ENCODE data around the gene PTPRN2. TPM values are rescaled to one million over a fixed set of nuclear protein-coding genes. Genes with fewer than 3 reads are reported as not detected.

The PTPRN2 gene
- total and polyA plus RNA-seq, 8 donors, result 12.2 to 49.2 (median 31.8) TPM

DNA sequence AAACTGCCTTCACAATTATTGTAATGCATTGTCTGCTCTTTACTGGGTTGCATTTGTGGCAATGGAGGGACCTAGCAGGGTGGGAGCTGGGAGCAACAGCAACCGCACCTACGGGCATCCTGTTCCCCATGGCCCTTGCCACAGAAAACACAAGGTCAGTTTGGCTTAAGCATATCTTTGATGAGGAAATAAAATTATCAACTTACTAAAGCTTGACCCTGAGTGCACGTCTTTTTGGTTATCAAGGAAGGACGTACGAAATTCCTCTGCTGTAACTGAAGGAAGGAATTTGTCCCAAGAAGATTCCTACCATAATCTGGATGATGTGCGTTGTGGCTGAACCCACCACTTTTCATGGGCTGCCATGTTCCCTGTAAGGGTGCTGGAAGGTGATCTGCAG is 19.9 kb upstream of the PTPRN2 start:
- 94 to 95% methylated on average over 6 of the region's 6 CpGs for WGBS, 2 donors
- intact Hi-C loops (cut with DNase I), result no loop called here
- H3K4me1 ChIP-seq, result no peaks in the 10 kb centered on the region
- no peaks in the 10 kb centered on the region for H3K27me3 ChIP-seq
- H3K27ac ChIP-seq, result no peak overlapping the region
- no peak overlapping the region for H3K4me3 ChIP-seq
- FAIRE-seq (no peak), ATAC-seq (no peak), DNase-seq (no peak)
- no peaks in the 10 kb centered on the region for H3K9me3 ChIP-seq
- TF ChIP-seq, protein P1, sequence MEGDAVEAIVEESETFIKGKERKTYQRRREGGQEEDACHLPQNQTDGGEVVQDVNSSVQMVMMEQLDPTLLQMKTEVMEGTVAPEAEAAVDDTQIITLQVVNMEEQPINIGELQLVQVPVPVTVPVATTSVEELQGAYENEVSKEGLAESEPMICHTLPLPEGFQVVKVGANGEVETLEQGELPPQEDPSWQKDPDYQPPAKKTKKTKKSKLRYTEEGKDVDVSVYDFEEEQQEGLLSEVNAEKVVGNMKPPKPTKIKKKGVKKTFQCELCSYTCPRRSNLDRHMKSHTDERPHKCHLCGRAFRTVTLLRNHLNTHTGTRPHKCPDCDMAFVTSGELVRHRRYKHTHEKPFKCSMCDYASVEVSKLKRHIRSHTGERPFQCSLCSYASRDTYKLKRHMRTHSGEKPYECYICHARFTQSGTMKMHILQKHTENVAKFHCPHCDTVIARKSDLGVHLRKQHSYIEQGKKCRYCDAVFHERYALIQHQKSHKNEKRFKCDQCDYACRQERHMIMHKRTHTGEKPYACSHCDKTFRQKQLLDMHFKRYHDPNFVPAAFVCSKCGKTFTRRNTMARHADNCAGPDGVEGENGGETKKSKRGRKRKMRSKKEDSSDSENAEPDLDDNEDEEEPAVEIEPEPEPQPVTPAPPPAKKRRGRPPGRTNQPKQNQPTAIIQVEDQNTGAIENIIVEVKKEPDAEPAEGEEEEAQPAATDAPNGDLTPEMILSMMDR (IDR thresholded peaks at IDR 0.05), result no peak
- H3K36me3 ChIP-seq, result no peaks in the 10 kb centered on the region

DNA sequence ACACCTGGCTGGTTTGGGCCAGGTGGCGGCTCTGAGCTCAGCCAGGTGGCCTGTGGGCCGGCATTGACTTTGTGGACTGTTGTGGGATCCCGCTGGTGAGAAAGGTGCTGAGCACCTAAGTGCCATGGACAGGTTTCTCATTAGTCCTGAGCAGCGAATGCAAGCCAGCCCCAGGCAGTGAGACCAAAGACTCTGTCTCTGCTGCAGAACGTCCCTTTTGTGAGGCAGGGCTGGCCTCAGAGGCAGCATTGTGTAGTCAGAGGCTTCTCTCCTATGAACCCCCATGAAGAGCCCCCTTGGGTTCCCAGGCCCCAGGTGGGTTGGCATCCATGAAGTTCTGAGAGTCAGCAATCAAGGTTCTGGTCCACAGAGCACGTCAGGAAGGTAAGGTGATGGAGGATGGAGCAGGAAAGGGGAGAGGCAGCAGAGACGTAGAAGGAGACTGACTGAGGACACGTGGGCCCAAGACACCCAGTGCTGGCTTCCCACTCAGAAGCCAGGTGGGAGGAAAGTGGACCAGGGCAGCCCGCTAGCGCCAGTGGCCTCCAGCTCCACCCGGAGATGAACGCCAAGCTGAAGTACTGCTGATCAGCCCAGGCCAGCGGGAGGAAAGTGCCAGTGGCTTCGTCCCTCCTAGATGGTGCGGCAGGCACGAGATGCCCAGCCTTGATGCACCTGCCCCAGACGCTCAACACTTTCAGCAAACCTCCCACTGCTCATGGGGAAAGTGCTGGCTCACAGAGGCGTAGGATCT is 19.2 kb upstream of the PTPRN2 start:
- Histone ChIP-seq H3K36me3 (no peaks in the 10 kb centered on the region), H3K4me1 (no peaks in the 10 kb centered on the region), H3K27ac (no peak overlapping the region), H3K9me3 (no peaks in the 10 kb centered on the region), H3K27me3 (no peaks in the 10 kb centered on the region), H3K4me3 (no peak overlapping the region)
- ATAC-seq, result no peak
- 94 to 96% methylated on average over 18 of the region's 18 CpGs for WGBS, 2 donors
- DNase-seq, result no peak
- TF ChIP-seq, protein P1 (IDR thresholded peaks at IDR 0.05), result no peak
- no peak for FAIRE-seq
- intact Hi-C loops (cut with DNase I), result no loop called here

DNA sequence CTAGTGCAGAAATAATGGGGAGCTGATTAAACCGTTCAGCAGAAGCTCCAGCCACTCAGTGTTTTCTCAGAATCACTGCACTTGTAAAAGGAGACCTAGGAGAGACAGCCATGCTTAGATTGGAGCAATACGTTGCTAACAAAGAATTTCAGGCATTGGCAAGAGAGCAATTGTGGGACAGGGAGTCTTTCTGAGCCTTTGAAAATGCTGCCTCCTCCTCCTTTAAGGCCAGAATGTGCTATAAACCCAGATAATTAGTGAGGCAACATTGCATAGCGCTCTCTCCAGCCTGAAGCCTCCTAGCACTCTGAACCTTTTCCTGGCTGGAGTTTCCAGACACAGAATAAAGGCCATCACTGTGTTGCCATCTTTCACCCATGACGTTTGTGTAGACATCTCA is 18.5 kb upstream of the PTPRN2 start:
- FAIRE-seq, result no peak
- intact Hi-C loops (cut with DNase I), result no loop called here

DNA sequence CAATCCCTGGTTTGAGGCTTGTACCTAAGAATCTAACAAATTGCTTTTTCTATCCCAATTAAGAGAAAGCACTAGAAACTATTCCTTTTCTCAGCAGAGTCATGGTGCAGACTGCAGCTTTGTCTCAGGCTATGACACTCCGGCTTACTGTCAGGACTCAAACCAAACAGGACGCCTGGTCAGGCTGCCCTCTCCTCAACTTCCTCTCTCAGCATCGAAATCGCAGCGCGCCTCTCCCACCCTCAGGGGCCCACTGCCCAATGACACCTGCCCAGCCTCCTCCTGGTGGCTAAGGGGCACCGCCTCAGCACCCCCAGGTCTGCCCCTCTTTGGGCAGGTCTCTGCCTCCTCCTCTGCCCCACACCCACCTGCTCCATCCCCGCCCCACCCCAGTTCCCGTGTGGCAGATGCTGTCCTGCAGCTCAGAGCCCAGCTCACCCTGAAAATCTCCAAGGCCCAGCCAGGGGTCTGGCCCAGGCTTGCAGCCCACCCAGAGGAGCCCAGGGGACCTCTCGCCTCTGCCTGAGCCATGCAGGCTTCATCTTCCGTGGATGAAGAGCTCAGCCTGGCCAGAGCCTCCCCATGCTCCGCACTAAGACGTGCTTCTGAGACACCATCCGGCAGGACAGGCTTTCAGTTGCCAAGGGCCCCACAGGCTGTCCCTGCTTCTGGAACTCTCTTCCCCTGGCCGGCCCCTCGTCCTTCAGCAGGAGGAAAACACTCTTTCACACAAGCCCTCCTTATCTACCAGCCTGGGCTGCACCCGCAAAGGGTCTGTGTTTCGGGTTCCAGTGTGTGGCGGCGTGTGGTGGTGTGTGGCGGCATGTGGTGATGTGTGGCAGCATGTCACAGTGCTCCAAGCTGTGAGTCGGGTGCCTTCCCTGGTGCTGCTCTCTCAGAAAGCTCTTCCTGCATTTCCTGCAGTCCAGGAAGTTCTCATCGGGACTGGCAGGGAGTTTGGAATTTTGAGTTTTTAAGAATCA is 16.4 kb upstream of the PTPRN2 start:
- intact Hi-C loops (cut with DNase I), result no loop called here
- FAIRE-seq, result no peak

More for the DNA sequence above, 18.5 kb upstream of the PTPRN2 start:
- TF ChIP-seq, protein P1 (IDR thresholded peaks at IDR 0.05), result no peak
- 85 to 89% methylated on average over 4 of the region's 4 CpGs for WGBS, 2 donors
- ATAC-seq (no peak), DNase-seq (no peak)
- no peaks in the 10 kb centered on the region for H3K9me3 ChIP-seq
- H3K4me3 ChIP-seq, result no peak overlapping the region
- no peaks in the 10 kb centered on the region for H3K27me3 ChIP-seq
- no peaks in the 10 kb centered on the region for H3K36me3 ChIP-seq
- no peaks in the 10 kb centered on the region for H3K4me1 ChIP-seq
- H3K27ac ChIP-seq, result no peak overlapping the region

More for the DNA sequence above, 16.4 kb upstream of the PTPRN2 start:
- no peaks in the 10 kb centered on the region for H3K27me3 ChIP-seq
- no peaks in the 10 kb centered on the region for H3K4me1 ChIP-seq
- no peaks in the 10 kb centered on the region for H3K9me3 ChIP-seq
- no peaks in the 10 kb centered on the region for H3K36me3 ChIP-seq
- H3K27ac ChIP-seq, result no peak overlapping the region
- DNase-seq (no peak), ATAC-seq (no peak)
- 93 to 95% methylated on average over 23 of the region's 23 CpGs for WGBS, 2 donors
- TF ChIP-seq, protein P1 (IDR thresholded peaks at IDR 0.05), result no peak
- H3K4me3 ChIP-seq, result no peak overlapping the region
